HG02623 (cell line): ENCODE measurements around the gene ADAMTS9.

Experiments
- ATAC-seq: cut with Tn5 transposase; IDR thresholded peaks from one replicate; pipeline ENCODE4 v1.9.1; 2021; ENCODE audit warnings: moderate library complexity; ENCODE audit not compliant: unreplicated experiment

The ADAMTS9 gene

DNA sequence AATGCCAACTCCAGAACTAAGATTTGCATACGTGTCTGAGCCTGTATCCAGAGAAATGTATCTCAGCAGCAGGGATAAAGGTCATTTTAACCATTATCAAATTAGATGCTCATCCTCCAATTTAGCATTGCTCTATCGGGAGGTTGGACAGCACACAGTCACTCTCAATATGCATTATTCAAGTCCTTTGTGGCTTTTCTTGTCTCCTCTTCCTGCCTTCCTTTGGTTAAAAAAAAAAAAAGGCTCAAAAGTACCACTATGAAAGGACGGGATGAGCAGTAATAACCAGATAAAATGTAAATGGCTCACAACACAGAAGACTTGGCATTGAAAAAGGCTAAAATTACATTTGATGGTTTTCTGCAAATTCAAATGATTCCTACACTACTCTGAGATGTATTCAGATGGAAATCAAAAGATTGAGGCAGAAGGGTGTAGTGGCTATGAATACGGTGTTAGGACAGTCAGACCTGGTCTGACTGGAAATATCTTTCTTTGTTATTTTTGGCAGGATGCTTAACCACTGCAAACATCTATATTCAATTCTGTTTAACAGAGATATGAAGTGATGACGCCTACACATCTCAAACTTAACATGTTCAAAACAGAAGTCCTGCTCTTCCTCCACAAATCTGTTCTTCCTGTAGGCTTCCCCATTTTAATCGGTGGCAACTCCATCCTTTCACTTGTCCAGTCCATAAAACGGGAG is 109.6 kb downstream of the ADAMTS9 start:
- no peak for ATAC-seq

DNA sequence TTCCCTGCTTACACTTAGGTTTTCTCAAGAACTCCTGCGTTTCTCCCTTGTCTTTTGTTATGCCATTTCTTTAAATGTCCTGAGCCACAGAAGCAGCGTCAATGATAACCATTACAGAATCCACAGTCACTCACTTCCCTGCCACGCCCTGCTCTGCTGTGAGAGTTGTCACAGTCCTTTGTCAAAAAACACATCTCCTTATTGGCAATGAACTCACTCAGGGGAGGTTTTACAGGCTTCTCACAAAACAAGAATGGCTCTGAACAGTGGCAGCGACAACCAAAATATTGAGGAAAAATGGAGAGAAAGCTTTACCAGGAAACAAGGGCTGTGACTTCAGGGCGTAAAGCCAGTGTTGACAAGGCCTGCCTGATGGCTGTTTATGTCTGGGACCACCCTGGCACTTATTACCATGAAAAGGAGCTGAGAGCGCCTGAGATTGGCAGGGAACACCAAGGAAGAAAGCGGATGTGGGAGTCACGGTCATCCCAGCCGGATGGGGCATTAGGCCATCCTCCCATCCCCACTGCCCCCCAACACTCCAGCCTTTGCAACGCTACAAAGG is 111.5 kb downstream of the ADAMTS9 start:
- no peak for ATAC-seq

DNA sequence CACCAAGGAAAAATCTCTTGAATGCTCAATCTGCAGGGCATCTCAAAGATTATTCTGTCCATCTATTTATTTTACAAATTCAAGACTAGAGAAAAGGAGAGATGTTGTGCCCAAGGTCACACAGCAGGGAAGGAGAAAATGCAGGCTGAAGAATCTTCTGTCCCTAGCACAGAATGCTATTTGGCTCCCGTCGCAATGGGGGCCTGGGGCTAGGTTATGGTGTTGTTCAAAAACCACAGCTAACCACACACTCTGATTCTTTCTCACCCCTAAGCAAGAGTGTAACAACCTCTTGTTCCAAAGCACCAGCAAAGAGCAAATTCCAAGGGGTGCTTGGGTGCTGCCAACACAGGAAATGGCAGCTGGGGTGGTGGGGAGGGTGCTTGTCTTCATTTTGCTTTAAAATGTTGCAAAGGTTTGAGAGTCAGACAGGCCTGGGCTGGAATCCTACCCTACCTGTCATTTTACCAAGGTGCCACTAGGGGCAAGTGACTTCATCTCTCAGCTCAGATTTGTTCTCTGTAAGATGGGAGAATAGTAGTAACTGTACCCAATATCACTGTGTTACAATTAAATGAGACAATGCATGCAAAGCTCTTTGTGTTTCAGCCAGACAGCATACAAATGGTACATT is 112.5 kb downstream of the ADAMTS9 start:
- peak; percentile 90 for ATAC-seq

DNA sequence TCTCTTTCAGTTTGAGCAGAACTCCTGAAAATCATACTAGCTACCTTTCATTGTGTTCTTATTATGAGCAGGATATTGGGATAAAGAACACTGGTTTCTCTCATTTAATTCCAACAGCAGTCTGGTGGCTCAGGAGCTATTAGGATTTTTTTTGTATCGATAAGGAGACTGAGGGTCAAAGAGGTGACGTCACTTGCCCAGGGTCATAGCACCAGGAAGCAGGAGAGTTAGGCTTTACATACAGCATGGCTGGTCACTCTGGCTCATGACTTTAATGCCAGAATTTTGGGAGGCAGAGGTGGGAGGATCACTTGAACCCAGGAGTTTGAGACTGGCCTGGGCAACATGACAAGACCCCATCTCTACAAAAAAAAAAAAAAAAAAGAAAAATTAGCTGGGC is 113.6 kb downstream of the ADAMTS9 start:
- no peak for ATAC-seq

DNA sequence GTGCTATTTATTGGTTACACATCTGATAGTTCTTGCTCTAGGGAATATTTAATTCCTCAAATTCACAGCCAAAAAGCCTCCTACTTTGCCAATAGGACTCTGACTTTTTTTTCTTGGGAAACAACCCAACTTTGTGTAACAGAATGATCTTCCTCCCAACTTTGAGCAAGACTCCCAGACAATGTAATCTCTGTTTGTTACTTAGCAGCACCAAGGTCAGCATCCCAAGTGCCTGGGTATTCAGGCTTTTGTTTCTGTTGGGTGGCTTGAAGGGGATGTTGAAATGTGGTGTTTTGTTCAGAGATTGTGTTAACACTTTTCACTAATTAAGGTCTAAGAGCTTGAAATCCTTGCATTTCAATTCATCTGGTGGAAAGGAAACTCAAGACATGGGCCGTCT is 115.8 kb downstream of the ADAMTS9 start:
- no peak for ATAC-seq

DNA sequence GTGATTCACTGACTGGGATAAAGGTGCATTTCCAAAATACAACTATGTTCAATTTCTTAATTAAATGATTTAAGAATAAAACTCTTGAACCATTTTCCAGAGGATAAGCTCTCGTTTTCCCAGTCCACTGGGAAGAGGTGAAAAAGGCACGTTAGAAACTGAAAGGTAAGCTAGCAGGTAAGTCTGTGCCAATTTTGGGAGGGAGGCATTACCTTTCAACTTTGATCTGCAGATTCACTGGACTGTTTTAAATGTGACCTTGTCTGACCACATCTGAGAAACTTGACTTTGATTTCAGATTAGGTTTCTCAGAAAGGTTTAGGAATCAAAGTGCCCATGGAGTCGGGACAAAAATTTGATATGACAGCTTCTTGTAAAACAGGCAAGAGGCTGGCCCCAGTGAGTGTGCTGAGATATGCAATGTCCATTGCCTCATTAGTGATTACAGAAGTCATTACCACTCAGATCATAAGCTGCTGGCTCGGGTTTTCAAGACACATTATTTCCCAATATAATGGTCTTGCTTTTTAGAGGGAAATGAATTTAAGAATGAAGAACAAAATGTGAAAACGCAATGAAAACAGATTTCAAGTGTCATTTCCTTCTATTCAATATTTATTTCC is 118.8 kb downstream of the ADAMTS9 start:
- no peak for ATAC-seq

DNA sequence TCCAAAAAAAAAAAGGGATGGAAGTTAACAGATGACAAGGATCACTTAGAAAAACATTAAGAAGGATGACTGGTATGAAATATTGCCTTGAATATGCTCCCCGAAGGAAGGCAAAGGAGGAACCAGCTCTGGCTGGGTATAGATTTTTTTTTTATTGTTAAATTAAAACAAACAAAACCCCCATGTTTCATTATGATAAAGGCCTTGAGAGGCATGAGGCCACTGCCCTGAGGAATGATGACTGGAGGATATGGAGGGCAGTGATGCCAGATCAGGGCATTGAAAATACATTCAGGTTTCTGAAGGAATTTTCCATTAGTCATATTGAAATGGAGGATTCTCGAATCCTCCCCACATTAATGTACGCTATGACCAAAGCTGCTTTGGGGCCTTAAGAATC is 120.9 kb downstream of the ADAMTS9 start:
- ATAC-seq = no peak

DNA sequence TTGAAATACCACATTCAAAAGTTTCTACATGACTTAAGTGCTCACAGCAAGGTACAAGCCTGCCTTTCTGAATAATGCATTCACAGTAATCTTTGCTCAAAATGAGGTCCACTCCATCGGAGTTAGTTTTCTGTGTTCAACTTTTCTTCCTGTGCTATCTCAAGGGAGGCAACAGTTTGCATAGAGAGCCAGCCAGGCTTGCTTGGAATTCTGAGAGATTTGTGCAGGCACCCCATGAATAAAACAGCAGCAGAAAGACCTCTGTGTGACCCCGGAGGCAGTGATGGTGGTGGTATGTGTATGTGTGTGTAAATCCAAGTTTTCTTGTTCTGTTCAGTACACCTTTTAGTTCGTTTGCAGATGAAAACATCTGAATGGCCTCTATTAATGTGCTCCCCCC is 124.0 kb downstream of the ADAMTS9 start:
- ATAC-seq = no peak

DNA sequence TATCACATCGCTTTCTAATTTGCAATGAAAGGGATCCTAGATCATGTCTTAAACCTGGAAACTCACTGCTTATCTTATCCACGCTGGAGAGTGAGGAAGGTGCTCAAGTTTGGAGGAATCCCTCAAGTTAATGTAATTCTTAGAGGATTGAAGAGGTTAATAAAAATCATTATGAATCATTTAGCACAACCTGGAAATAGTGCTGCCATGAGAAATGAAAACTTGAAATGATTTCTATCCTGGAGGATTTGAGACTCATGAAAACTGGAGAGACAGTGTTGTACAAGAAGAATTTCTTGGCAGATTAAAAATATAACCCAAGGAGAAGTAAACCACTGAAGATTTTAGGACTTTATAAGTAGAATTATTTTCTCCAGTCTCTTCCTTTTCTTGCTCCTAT is 125.9 kb downstream of the ADAMTS9 start:
- no peak for ATAC-seq

DNA sequence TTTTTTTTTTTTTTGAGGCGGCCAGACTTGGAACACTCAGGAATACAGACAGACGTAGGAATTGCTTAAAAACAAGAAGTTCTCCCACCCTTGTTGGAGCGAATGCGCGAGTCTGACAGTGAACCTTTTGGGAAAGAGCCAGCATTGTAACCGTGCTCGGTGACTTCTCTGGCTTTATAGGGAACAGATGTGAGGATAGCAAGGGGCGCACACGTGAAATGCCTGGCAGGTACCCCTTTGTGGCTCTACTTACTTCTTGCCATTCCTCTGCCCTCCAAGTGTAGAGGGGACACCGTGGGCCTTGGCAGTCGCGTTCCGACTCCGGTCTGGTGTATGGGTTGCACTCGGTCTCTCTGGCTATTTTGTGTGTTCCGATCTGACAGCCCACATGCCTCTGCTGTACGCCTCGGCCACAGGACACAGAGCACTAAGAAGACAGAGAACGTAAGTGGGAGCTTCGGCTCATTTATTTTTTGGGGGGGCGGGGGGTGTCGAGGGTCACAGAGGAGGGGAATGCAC is 126.4 kb downstream of the ADAMTS9 start:
- ATAC-seq = no peak

DNA sequence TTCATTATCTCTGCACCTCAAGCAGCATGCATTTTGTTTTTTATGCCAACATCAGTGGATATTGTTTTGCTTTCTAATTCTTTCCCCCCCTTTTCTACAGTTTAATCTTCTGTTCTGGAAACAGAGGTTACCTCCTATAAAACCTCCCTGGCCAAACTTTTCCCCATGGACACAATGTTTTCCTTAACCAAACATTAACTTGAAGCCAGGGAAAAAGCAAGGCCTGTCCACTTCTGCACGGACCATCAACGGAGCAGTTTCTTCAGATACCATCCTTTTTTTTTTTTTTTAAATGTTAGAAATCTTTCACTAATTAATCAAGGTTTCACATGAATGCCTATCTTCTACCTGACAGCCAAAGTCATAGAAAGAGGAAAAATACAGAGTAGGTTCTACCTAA is 127.0 kb downstream of the ADAMTS9 start:
- no peak for ATAC-seq

DNA sequence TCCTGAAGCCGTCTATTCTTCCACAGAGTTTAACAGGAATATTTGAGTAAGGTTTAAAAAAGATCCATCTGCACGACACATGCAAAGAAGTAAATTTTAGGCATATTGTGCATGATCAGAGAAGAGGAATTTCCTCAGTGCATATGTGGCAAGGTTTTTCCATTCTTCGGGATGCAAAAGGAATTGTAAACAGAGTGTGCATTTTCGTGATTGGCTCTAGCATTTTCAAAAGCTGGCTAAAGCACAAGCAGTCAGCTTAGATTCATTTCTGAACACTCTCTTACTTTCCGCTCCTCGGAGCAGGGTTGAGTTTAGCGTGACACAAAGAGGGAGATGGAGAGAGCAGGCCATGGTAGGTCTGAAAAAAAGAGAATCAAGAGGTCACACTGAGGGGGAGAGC is 128.2 kb downstream of the ADAMTS9 start:
- no peak for ATAC-seq

DNA sequence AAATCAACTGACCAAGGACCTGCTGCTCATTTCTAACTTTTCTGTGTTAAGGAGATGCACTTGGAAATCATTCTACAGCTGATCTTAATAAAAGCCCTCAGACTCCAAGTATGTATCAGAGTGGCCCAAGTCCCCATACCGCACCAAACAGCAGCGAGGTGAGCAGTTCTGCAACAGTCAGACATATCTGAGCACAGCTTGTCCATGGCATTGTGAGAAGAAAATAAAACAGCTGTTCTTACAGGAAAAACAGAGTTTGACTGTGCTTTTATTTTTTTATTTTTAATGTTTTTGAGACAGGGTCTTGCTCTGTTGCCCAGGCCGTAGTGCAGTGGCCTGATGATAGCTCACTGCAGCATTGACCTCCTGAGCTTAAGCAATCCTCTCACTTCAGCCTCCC is 131.8 kb downstream of the ADAMTS9 start:
- no peak for ATAC-seq

DNA sequence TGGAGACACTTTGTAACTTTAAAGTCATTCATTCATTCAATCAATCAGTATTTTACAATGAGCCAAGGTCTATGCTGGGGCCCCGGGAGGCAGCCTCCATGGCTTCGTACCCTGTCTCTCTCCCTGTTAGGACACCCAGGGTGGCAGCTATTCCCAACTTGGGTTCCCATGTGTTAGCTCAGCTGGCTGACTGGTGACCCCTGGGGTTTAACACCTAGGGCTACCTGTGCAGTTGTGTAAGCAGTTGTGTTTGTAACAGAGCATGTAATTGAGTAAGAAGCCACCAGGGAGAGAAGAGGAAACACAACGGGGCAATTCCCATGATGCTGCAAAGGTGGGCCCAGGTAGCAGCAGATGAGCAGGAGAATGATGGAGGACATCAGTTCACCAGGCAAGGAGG is 132.4 kb downstream of the ADAMTS9 start:
- ATAC-seq = no peak

DNA sequence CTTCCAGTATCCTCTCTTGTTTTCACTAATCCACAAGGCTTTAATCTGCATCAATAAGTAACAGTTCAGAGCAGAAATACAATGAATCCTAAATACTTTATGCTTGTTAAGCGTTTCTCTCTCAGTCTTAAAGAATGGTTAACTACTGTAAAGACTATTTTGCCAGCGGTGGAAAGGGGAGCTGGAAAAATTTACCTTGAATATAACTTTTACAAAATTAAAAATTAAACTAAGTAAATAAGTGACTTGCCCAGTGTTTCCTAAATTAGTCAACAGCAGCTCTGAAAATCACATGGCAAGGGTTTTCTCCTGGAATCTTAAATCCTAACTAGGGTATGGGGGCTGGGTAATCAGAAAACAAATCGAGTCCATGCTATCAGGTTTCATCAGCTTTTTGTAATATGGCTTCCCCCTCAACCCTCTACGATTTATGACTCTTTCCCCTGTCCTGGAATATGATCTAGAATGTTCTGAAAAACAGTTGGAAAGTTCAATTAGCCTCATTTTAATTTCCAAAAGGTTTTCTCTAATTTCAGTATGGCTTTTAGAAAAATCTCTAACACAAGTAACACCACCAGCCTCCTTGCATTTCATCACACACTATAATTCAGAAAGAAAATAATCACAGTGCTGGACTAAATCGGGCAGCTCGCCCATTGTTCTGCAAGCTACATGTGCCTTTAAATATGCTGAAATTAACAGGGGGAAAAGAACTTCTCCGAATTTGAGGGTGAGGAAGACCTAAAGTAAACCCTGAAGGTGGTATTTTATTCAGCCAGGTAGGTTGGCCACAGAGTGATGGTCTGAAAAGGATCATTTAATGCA is 133.5 kb downstream of the ADAMTS9 start:
- no peak for ATAC-seq

DNA sequence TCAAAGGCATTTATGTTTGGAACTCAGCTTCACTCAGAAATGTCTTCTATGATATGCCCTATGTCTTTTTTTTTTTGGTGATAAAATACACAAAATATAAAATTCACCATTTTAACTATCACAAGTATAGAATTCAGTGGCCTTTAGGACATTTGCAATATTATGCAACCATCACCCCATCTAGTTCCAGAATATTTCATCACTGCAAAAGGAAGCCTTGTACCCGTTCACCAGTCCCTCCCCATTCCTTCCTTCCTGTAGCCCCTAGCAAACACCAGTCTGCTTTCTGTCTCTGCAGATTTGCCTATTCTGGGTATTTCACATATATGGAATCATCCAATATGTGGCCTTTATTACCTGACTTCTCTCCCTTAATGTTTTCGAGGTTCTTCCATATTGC is 134.8 kb downstream of the ADAMTS9 start:
- no peak for ATAC-seq

DNA sequence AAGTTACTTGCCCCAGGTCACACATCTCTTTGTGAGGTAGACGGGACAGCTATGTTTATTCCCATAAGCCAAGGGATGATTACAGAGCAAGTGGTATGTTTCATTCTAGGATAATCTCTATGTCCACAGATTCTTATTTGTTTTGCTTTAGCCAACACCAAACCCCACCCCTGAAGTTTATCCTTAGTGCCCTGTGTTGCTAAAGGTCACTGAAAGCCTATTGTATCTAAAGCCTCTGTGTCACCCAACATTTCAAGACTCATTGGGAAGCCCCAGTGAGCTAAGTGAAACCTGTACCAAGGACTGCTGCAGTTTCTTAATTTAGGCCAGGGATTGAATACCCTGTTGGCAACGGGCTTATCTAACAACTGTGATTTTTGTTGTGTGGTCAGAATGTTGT is 135.6 kb downstream of the ADAMTS9 start:
- ATAC-seq = no peak

DNA sequence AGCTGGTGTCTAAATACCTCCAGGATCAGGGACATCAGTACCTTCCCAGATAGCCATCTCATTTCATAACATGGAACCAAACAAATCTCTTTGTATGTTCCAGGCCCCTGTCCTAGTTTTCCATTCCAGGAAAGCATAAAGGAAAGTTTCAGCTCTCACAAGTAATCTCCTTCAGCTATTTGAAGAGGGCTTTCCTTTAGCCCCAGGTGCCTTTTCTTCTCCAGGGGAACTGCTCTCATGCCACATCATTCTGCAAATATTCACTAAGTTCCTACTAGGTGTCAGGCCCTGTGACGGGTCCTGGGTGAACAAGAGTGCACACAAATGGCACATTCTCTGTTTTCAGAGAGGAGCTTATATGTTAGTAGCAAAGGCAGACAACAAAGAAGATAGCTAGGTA is 136.1 kb downstream of the ADAMTS9 start:
- no peak for ATAC-seq

DNA sequence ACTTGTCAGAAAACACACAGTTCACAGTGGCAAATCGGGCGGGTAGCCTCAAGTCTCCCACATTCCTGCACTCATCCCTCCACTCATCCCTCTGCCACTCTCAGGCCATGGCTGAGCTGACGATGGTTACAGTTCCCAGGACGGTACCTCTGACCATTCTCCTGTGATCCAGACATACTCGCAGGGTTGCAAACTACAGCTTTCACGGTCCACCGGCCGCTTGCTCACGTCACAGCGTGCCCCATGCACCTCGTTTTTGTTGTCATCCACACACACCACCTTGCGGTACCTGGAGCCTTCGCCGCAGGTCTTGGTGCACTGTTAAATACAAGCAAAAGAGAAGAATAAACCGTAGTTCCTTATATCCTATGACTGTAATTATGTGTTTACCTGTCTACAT is 137.1 kb downstream of the ADAMTS9 start:
- no peak for ATAC-seq

DNA sequence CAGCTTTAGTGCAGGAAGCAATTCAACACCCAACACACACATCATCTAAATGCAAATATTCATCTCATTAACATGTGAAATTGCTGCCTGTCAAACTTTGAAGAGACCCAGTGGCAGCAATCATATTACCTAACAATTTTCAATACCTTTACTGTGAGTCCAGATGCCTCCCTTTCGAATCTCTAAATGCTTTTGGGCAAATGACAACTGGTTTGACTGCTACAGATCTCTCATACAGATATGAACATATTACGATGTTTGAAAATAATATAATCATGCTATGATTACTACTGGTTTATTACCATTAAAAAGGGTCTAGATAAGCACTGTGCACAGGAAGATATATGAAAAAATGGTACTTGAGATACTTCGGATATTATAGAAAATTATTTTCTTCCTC is 137.9 kb downstream of the ADAMTS9 start:
- no peak for ATAC-seq
